GM21515 (cell line): ENCODE results near the gene POLE4.

Experiments used
- ATAC-seq: cut with Tn5 transposase; IDR thresholded peaks from one replicate; pipeline ENCODE4 v1.9.1; 2021; ENCODE audit not compliant: unreplicated experiment

The POLE4 gene

GRCh38 chr2:74985978-74986609, 27.7 kb downstream of the POLE4 start:
- ATAC-seq: no peak

- ATAC-seq: no peak
These were observed 33.5 kb downstream of the POLE4 start for GRCh38 chr2:74991977-74992376.

GRCh38 chr2:74999468-74999867, 41.0 kb downstream of the POLE4 start:
- no peak for ATAC-seq

- ATAC-seq: no peak
These were observed 43.6 kb downstream of the POLE4 start for GRCh38 chr2:75002007-75002406.

- ATAC-seq: no peak
These were observed 44.8 kb downstream of the POLE4 start for GRCh38 chr2:75003276-75003675.

GRCh38 chr2:75003773-75004172, 45.3 kb downstream of the POLE4 start:
- ATAC-seq: no peak

GRCh38 chr2:75006041-75006440, 47.6 kb downstream of the POLE4 start:
- ATAC-seq: no peak

GRCh38 chr2:75007061-75007460, 48.6 kb downstream of the POLE4 start:
- no peak for ATAC-seq

- no peak for ATAC-seq
These were observed 49.4 kb downstream of the POLE4 start for GRCh38 chr2:75007819-75008218.

- ATAC-seq: no peak
These were observed 52.1 kb downstream of the POLE4 start for GRCh38 chr2:75010571-75010970.

- no peak for ATAC-seq
These were observed 53.6 kb downstream of the POLE4 start for GRCh38 chr2:75012080-75012479.

- no peak for ATAC-seq
These were observed 59.7 kb downstream of the POLE4 start for GRCh38 chr2:75018162-75018561.
